ENCODE measurements around the gene MUC12. TPM values are rescaled to one million over a fixed set of nuclear protein-coding genes. Genes with fewer than 3 reads are reported as not detected.

The MUC12 gene
- total RNA-seq, 2 experiments from 2014 or later = 0.39 to 0.60 TPM

GRCh38 chr7:100965723-100966541 is 3.4 kb upstream of the MUC12 start:
- Mint-ChIP-seq H3K9me3 (no peaks in the 10 kb centered on the region), H3K36me3 (ENCODE audit: low read depth) (no peaks in the 10 kb centered on the region), H3K27ac (no peak overlapping the region), H3K27me3 (peaks cover 68% of the 10 kb centered on the region), H3K4me1 (ENCODE audit: low read depth) (peaks cover 22% of the 10 kb centered on the region), H3K4me3 (peak overlapping the region; percentile 84)
- Histone ChIP-seq H3K4me1 (ENCODE audit: insufficient read depth, low read length) (peaks cover 28% of the 10 kb centered on the region), H3K27me3 (ENCODE audit: control insufficient read depth in 1 of 2, insufficient read depth in 2 of 2, low read length in 2 of 2) (peaks cover 52 to 62% of the 10 kb centered on the region in 2 experiments), H3K4me3 (ENCODE audit: low read length) (peak overlapping the region; percentile 49), H3K9me3 (ENCODE audit: control insufficient read depth in 1 of 2, insufficient read depth in 1 of 2, low read length in 2 of 2) (peaks cover 0 to 34% of the 10 kb centered on the region in 2 experiments), H3K27ac (ENCODE audit: low read depth in 1 of 2, low read length in 2 of 2) (no peak overlapping the region), H3K36me3 (ENCODE audit: insufficient read depth, low read length) (no peaks in the 10 kb centered on the region)
- DNase-seq (peak; percentile 49 to 81 (median 63)), ATAC-seq (ENCODE audit: poor library complexity) (peak; percentile 82)
- ChIA-PET POLR2A (no interaction called here), CTCF (interaction anchor here (0.7 kb wide), 1 partner anchor 8 kb away, joined by 3 read pairs; no protein-coding TSS in a partner anchor)
- peak; percentile 37 for TF ChIP-seq CTCF (IDR thresholded peaks at IDR 0.05)
- intact Hi-C loops (cut with DNase I, micrococcal nuclease) = loop anchor here (1.0 to 2.0 kb wide), 2 partner anchors 65 to 93 kb away; no protein-coding TSS in a partner anchor

GRCh38 chr7:100966542-100967291 is 2.6 kb upstream of the MUC12 start:
- Histone ChIP-seq H3K9me3 (ENCODE audit: control insufficient read depth in 1 of 2, insufficient read depth in 1 of 2, low read length in 2 of 2) (peaks cover 0 to 34% of the 10 kb centered on the region in 2 experiments), H3K4me1 (ENCODE audit: insufficient read depth, low read length) (peaks cover 28% of the 10 kb centered on the region), H3K27ac (ENCODE audit: low read depth in 1 of 2, low read length in 2 of 2) (no peak overlapping the region), H3K27me3 (ENCODE audit: control insufficient read depth in 1 of 2, insufficient read depth in 2 of 2, low read length in 2 of 2) (peaks cover 49 to 62% of the 10 kb centered on the region in 2 experiments), H3K36me3 (ENCODE audit: insufficient read depth, low read length) (no peaks in the 10 kb centered on the region), H3K4me3 (ENCODE audit: low read length) (peak overlapping the region; percentile 19)
- peaks cover 71% of the 10 kb centered on the region for H3K27me3 Mint-ChIP-seq
- H3K4me3 Mint-ChIP-seq = peak overlapping the region; percentile 52
- CTCF ChIA-PET = interaction anchor here (0.7 kb wide), 1 partner anchor 9 kb away, joined by 3 read pairs; no protein-coding TSS in a partner anchor
- no peak for TF ChIP-seq CTCF (IDR thresholded peaks at IDR 0.05)
- H3K27ac Mint-ChIP-seq = no peak overlapping the region
- POLR2A ChIA-PET = no interaction called here
- no peak for ATAC-seq (ENCODE audit: poor library complexity)
- peak in 1 of 14 experiments; percentile 7 for DNase-seq
- H3K36me3 Mint-ChIP-seq (ENCODE audit: low read depth) = no peaks in the 10 kb centered on the region
- H3K9me3 Mint-ChIP-seq = no peaks in the 10 kb centered on the region
- intact Hi-C loops (cut with DNase I, micrococcal nuclease) = loop anchor here (1.0 to 2.0 kb wide), 2 partner anchors 64 to 93 kb away; no protein-coding TSS in a partner anchor
- H3K4me1 Mint-ChIP-seq (ENCODE audit: low read depth) = peaks cover 22% of the 10 kb centered on the region

- H3K4me3 Mint-ChIP-seq = peak overlapping the region; percentile 35
- Histone ChIP-seq H3K9me3 (ENCODE audit: control insufficient read depth in 1 of 2, insufficient read depth in 1 of 2, low read length in 2 of 2) (peaks cover 0 to 34% of the 10 kb centered on the region in 2 experiments), H3K4me3 (ENCODE audit: low read length) (no peak overlapping the region), H3K36me3 (ENCODE audit: insufficient read depth, low read length) (no peaks in the 10 kb centered on the region), H3K4me1 (ENCODE audit: insufficient read depth, low read length) (peaks cover 28% of the 10 kb centered on the region), H3K27ac (ENCODE audit: low read depth in 1 of 2, low read length in 2 of 2) (no peak overlapping the region), H3K27me3 (ENCODE audit: control insufficient read depth in 1 of 2, insufficient read depth in 2 of 2, low read length in 2 of 2) (peaks cover 49 to 62% of the 10 kb centered on the region in 2 experiments)
- ChIA-PET CTCF (no interaction called here), POLR2A (no interaction called here)
- TF ChIP-seq CTCF (IDR thresholded peaks at IDR 0.05) = no peak
- intact Hi-C loops (cut with DNase I, micrococcal nuclease) = loop anchor here in 1 of 2 experiments (2.0 kb wide), 1 partner anchor 63 kb away; no protein-coding TSS in a partner anchor
- DNase-seq (no peak), ATAC-seq (ENCODE audit: poor library complexity) (no peak)
- H3K4me1 Mint-ChIP-seq (ENCODE audit: low read depth) = peaks cover 22% of the 10 kb centered on the region
- H3K36me3 Mint-ChIP-seq (ENCODE audit: low read depth) = no peaks in the 10 kb centered on the region
- no peaks in the 10 kb centered on the region for H3K9me3 Mint-ChIP-seq
- no peak overlapping the region for H3K27ac Mint-ChIP-seq
- H3K27me3 Mint-ChIP-seq = peaks cover 75% of the 10 kb centered on the region
These were observed 2.0 kb upstream of the MUC12 start for GRCh38 chr7:100967292-100967863.
